BE2C (cell line): ENCODE data around the gene ERC1.

Source experiments
- DNase-seq: peaks from one replicate; pipeline ENCODE4 v3.0.0-alpha.2; 2020
- H3K27me3 ChIP-seq: fragments of 250-450 bp; sonication (Bioruptor Pico); 2 replicates; pipeline ENCODE4 v1.5.1; 2020; ENCODE audit warnings: mild to moderate bottlenecking
- H3K36me3 ChIP-seq: fragments of 250-450 bp; sonication (Bioruptor Pico); 2 replicates; pipeline ENCODE4 v1.5.1; 2020; ENCODE audit warnings: mild to moderate bottlenecking
- H3K4me1 ChIP-seq: fragments of 250-450 bp; sonication (Bioruptor Pico); 2 replicates; pipeline ENCODE4 v1.5.1; 2020
- H3K4me3 ChIP-seq: 2 replicates; pipeline ENCODE4 v1.5.1; 2011; ENCODE audit warnings: low read depth, low read length
- H3K9me3 ChIP-seq: fragments of 250-450 bp; sonication (Bioruptor Pico); 2 replicates; pipeline ENCODE4 v1.5.1; 2020
- TF ChIP-seq, protein P1 (sequence below): IDR thresholded peaks from 2 replicates; pipeline ENCODE4 v1.5.1; 2012; ENCODE audit warnings: mild to moderate bottlenecking, low read depth, low read length

ERC1 gene

DNA sequence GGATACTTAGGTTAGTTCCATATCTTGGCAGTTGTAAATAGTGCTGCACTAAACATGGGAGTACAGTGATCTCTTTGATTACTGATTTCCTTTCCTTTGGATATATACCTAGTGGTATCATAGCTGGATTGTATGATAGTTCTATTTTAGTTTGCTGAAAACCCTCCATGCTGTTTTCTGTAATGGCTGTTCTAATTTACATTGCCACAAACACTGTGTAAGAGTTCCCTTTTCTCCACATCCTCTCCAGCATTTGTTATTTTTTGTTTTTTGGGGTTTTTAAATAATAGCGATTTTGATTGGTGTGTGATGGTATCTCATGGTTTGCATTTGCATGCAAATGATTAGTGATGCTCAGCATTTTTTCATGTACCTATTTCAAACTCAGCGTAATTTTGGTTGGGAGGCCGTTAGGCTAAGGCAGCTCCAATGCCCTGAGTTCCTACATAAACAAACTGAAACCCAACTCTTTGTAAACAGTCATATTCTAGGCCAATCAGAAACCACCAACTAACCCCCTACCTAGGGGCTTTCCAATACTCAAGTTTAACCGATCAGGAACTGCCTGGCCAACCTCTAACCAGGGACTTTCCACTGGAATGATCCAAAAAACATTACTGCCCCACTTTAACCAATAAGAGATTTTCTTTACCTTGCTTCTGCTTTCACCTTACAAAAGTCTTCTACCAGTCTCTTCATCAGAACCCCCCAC is 431.7 kb downstream of the ERC1 start:
- Histone ChIP-seq H3K9me3 (peaks cover 4% of the 10 kb centered on the region), H3K4me3 (no peak overlapping the region), H3K4me1 (no peaks in the 10 kb centered on the region), H3K36me3 (no peaks in the 10 kb centered on the region), H3K27me3 (no peaks in the 10 kb centered on the region)
- TF ChIP-seq, protein P1, sequence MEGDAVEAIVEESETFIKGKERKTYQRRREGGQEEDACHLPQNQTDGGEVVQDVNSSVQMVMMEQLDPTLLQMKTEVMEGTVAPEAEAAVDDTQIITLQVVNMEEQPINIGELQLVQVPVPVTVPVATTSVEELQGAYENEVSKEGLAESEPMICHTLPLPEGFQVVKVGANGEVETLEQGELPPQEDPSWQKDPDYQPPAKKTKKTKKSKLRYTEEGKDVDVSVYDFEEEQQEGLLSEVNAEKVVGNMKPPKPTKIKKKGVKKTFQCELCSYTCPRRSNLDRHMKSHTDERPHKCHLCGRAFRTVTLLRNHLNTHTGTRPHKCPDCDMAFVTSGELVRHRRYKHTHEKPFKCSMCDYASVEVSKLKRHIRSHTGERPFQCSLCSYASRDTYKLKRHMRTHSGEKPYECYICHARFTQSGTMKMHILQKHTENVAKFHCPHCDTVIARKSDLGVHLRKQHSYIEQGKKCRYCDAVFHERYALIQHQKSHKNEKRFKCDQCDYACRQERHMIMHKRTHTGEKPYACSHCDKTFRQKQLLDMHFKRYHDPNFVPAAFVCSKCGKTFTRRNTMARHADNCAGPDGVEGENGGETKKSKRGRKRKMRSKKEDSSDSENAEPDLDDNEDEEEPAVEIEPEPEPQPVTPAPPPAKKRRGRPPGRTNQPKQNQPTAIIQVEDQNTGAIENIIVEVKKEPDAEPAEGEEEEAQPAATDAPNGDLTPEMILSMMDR: no peak
- DNase-seq: no peak

DNA sequence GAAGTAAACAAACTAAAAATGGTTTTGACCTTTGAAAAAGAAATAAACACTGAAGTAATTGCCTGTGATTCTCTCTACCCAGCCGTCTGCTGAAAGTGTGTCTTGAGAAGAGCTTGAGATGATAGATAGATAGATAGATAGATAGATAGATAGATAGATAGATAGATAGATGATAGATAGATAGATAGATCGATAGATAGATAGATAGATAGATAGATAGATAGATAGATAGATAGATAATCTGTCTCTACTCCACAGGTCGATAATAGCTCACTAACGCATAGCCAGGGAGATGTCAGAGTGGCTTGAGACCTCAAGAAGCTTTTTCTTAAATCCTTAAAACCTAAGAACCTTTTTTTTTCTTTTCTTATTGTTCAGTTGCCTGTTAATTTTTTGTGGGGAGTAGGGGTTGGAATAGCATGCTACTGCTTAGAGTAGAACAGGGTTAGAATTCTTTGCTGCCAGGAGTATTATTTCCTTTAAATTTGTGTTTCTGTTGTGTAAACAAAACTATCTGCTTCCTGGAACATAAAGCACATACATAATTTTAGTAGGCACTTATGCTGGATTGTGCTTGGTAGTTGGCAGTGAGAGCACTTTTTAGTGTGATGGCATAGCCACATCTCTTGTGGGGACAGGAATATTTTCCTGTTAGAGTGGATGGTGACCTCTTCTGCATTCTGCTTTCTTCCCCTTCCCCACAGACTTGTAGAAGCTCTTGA is 433.8 kb downstream of the ERC1 start:
- Histone ChIP-seq H3K27me3 (no peaks in the 10 kb centered on the region), H3K36me3 (no peaks in the 10 kb centered on the region), H3K4me3 (no peak overlapping the region), H3K9me3 (peaks cover 4% of the 10 kb centered on the region; the same call in 1 of the 2 replicates), H3K4me1 (no peaks in the 10 kb centered on the region)
- DNase-seq: no peak
- TF ChIP-seq, protein P1: no peak

DNA sequence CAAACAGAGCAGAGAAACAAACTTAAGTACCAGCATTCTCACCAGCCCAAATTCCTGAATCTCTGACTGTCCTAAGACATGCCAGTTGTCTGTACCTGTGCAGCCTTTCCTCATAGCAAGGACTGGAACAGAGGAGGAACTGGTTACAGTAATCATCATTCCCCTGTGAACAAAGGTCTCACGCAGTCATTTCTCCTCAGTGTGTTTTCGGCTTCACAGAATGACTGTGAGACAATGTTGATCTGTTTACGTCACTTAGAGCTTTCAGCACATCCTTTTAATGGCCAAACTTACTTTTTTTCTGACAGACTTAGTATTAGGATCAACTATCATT is 434.3 kb downstream of the ERC1 start:
- Histone ChIP-seq H3K4me3 (no peak overlapping the region), H3K36me3 (no peaks in the 10 kb centered on the region), H3K27me3 (no peaks in the 10 kb centered on the region), H3K4me1 (no peaks in the 10 kb centered on the region), H3K9me3 (peaks cover 4% of the 10 kb centered on the region; the same call in 1 of the 2 replicates)
- TF ChIP-seq, protein P1: no peak
- no peak for DNase-seq

DNA sequence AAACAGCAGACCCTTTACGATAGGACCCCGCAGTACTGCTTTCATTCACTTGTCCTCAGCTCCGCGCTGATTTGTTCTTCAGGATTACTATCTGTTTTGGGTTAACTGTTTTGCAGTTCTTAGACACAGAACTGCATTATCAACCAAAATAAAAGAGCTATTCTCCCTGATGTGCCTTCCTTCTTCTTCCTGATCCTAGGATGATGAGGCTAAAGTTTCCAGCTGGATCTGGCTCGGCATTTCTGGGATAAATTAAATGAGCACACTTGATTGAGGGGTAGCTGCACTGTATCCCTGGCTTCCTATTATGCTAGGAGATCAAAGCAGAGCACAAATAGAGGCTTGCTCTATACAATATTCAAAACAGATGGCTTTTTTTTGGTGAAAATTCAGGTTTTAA is 437.6 kb downstream of the ERC1 start:
- no peak for DNase-seq
- Histone ChIP-seq H3K4me1 (no peaks in the 10 kb centered on the region), H3K27me3 (no peaks in the 10 kb centered on the region), H3K4me3 (no peak overlapping the region), H3K36me3 (no peaks in the 10 kb centered on the region), H3K9me3 (no peaks in the 10 kb centered on the region)
- TF ChIP-seq, protein P1: no peak

DNA sequence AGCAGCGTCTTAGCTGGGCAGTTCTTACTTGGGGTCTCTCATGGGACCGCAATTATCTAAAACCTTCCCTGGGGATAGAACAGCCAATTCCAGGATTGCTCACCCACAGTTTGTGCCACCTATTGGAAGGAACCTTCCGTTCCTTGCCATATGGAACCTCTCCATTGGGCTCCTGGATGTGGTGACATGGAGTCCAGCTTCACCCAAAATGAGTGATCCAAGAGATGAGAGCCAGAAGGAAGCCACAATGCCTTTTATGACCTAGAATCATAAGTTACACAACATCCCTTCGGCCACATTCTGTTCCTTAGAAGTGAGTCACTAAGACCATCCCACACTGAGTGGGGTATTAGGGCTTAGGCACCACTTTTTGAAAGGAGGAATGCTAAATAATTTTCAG is 439.0 kb downstream of the ERC1 start:
- Histone ChIP-seq H3K4me3 (no peak overlapping the region), H3K4me1 (no peaks in the 10 kb centered on the region), H3K36me3 (no peaks in the 10 kb centered on the region), H3K9me3 (no peaks in the 10 kb centered on the region), H3K27me3 (no peaks in the 10 kb centered on the region)
- TF ChIP-seq, protein P1: no peak
- DNase-seq: no peak

DNA sequence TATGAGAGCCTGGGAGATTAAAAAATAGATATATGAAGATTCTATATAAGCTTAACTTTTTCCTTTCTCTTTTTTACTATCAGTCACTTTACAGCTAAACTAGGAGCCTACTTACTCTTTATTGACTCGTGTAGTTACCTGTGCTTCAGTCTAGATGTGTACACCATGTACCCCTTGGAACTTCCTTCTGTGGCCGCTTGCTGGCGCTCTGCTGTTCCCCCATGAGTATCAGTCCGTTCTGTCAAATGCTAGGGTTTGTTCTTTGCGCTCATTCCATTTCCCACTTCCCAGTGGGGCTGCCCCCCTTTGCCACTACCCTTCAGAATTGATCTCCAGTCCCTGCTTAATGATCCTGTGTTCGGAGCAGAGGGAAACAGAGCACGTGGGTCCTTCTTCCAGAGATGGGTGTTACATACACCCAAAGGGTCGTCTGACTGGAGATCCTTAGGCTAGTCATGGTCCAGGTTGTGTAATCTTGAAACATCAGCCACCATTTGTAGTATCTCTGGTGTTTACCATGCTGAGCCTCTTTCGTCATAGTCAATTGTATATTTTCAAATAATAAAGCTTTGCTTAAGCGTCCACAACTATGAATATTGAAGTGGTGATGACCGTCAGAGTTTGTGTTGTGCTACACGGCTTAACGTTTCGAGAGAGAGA is 443.4 kb downstream of the ERC1 start:
- Histone ChIP-seq H3K36me3 (no peaks in the 10 kb centered on the region), H3K27me3 (no peaks in the 10 kb centered on the region), H3K4me3 (no peak overlapping the region), H3K9me3 (no peaks in the 10 kb centered on the region), H3K4me1 (no peaks in the 10 kb centered on the region)
- TF ChIP-seq, protein P1: no peak
- DNase-seq: no peak
